Caco-2 (cell line): Measurements from ENCODE around the gene PPP1R9A. TPM values are rescaled to one million over a fixed set of nuclear protein-coding genes. Genes with fewer than 3 reads are reported as not detected.
A peak's percentile ranks its signal among the peaks of the same experiment; 100 is the strongest.

Experiments used
- BruUV-seq: library from RNA; stranded (reverse); fragments of 400-500 nt; replicated peaks from 2 replicates; lab custom pipeline; 2021; lab: Mats Ljungman, UMichigan
- CTCF ChIA-PET: fragments of 300-600 bp; sonication (Branson Sonifier 250); formaldehyde crosslinking; loops from one replicate; lab custom pipeline; 2022; ENCODE audit warnings: antibody characterized with exemption; lab: Charles Lee
- POLR2A ChIA-PET: fragments of 300-600 bp; sonication (Branson Sonifier 250); formaldehyde crosslinking; loops from one replicate; lab custom pipeline; 2022; ENCODE audit warnings: antibody characterized with exemption; lab: Charles Lee
- DNase-seq, 2 experiments: peaks; one replicate each; pipeline versions ENCODE4 v3.0.0 to v3.0.0-alpha.2; 2020 to 2022
- H3K27me3 ChIP-seq: replicated peaks from 2 replicates; pipeline ENCODE4 v1.6.0; 2011; ENCODE audit warnings: low read length; ENCODE audit not compliant: control insufficient read depth, insufficient read depth
- H3K36me3 ChIP-seq: 2 replicates; pipeline ENCODE4 v1.5.1; 2011; ENCODE audit warnings: low read length; ENCODE audit not compliant: control insufficient read depth, insufficient read depth
- H3K4me1 ChIP-seq: fragments of 250-450 bp; sonication (Bioruptor Pico); 2 replicates; pipeline ENCODE4 v1.5.1; 2020; ENCODE audit warnings: mild to moderate bottlenecking
- H3K4me3 ChIP-seq: 2 replicates; pipeline ENCODE4 v1.5.1; 2011; ENCODE audit warnings: low read depth, mild to moderate bottlenecking, control low read depth, low read length
- H3K9me3 ChIP-seq: fragments of 250-450 bp; sonication (Bioruptor Pico); 2 replicates; pipeline ENCODE4 v1.5.1; 2020; ENCODE audit warnings: mild to moderate bottlenecking, moderate library complexity
- H3K27ac Mint-ChIP-seq: one replicate; pipeline ENCODE4 v1.8.0; 2022; ENCODE audit warnings: mixed read lengths; ENCODE audit not compliant: unreplicated experiment
- H3K27me3 Mint-ChIP-seq: one replicate; pipeline ENCODE4 v1.8.0; 2022; ENCODE audit warnings: mixed read lengths; ENCODE audit not compliant: insufficient read depth, unreplicated experiment
- H3K36me3 Mint-ChIP-seq: one replicate; pipeline ENCODE4 v1.8.0; 2022; ENCODE audit warnings: mild to moderate bottlenecking, mixed read lengths; ENCODE audit not compliant: insufficient read depth, unreplicated experiment
- H3K4me1 Mint-ChIP-seq: one replicate; pipeline ENCODE4 v1.8.0; 2022; ENCODE audit warnings: low read depth, mixed read lengths; ENCODE audit not compliant: unreplicated experiment
- H3K4me3 Mint-ChIP-seq: one replicate; pipeline ENCODE4 v1.8.0; 2022; ENCODE audit warnings: mild to moderate bottlenecking, moderate library complexity, mixed read lengths; ENCODE audit not compliant: unreplicated experiment
- H3K9me3 Mint-ChIP-seq: one replicate; pipeline ENCODE4 v1.8.0; 2022; ENCODE audit warnings: mixed read lengths; ENCODE audit not compliant: unreplicated experiment
- CTCF ChIP-seq, 2 experiments: fragments of 200-600 bp in 1 of 2; IDR thresholded peaks; 1 replicate in 1 of 2; 2 replicates in 1 of 2; pipeline versions ENCODE4 v1.5.1 to v1.8.0; 2011 to 2022; ENCODE audit warnings: antibody characterized with exemption in 1 of 2, control low read depth in 1 of 2, inconsistent platforms in 1 of 2, low read depth in 1 of 2, low read length in 1 of 2, mild to moderate bottlenecking in 1 of 2, moderate library complexity in 1 of 2; ENCODE audit not compliant: insufficient read depth in 1 of 2, severe bottlenecking in 1 of 2, unreplicated experiment in 1 of 2
- intact Hi-C: fragments of 100-400 bp; cut with micrococcal nuclease; formaldehyde crosslinking; loops from one replicate; pipeline ENCODE4 v1.10.0; 2022; ENCODE audit not compliant: unreplicated experiment
- total RNA-seq: library from RNA; stranded (reverse); gene quantifications from 2 replicates; pipeline ENCODE4 v1.2.3, GENCODE V29; 2022

The PPP1R9A gene
- total RNA-seq, 1 experiment from 2014 or later, result 37.4 TPM

DNA sequence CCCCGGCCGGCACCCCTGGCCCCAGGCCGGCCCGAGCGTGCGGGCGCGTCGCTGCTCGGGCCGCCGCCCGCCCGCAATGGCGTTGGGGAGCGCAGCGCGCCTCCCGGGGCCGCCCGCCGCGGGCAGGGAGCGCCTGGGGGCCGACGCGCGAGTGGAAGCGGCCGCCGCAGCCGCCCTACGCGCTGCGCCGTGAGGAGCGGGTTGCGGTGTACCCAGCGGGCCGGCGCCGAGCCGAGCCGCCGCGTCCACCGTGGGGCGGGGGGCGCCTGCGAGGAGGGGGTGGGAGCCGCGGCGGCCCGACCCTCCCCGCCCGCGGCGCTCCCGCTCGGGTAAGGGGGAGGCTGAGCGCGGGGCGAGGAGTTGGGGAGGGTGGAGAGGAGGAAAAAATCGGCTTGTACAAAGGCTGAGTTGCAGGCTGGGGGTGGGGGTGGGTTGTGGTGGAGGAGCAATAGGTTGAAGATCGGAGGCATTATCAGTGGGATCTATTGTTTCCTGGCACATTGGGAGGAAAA is 473 bp downstream of the PPP1R9A start:
- Histone ChIP-seq H3K4me1 (peaks cover 10% of the 10 kb centered on the region), H3K9me3 (no peaks in the 10 kb centered on the region), H3K36me3 (no peaks in the 10 kb centered on the region), H3K27me3 (no peaks in the 10 kb centered on the region), H3K4me3 (peak overlapping the region; percentile 79)
- intact Hi-C loops, result loop anchor here (1.0 to 10.0 kb wide), 5 partner anchors 72 to 463 kb away; no protein-coding TSS in a partner anchor
- Mint-ChIP-seq H3K36me3 (no peaks in the 10 kb centered on the region), H3K4me3 (peak overlapping the region; percentile 79), H3K27ac (peak overlapping the region; percentile 89), H3K27me3 (no peaks in the 10 kb centered on the region), H3K4me1 (no peaks in the 10 kb centered on the region), H3K9me3 (no peaks in the 10 kb centered on the region)
- peak; percentile 46 to 55 for DNase-seq
- ChIA-PET CTCF (interaction anchor here (0.8 kb wide), 1 partner anchor 250 kb away, joined by 3 read pairs; no protein-coding TSS in a partner anchor), POLR2A (interaction anchor here (1.0 kb wide), 1 partner anchor 250 kb away, joined by 5 read pairs; no protein-coding TSS in a partner anchor)
- no TSS peak for BruUV-seq
- no peak for TF ChIP-seq CTCF (IDR thresholded peaks at IDR 0.05; ENCODE audit: insufficient read depth in 1 of 2, low read depth in 1 of 2, low read length in 1 of 2, severe bottlenecking in 1 of 2, unreplicated experiment in 1 of 2)

- H3K4me3 Mint-ChIP-seq, result peak overlapping the region; percentile 79
- Histone ChIP-seq H3K9me3 (no peaks in the 10 kb centered on the region), H3K4me3 (peak overlapping the region; percentile 79), H3K27me3 (no peaks in the 10 kb centered on the region), H3K4me1 (peaks cover 10% of the 10 kb centered on the region), H3K36me3 (no peaks in the 10 kb centered on the region)
- H3K9me3 Mint-ChIP-seq, result no peaks in the 10 kb centered on the region
- intact Hi-C loops, result loop anchor here (1.0 to 10.0 kb wide), 2 partner anchors 72 to 464 kb away; no protein-coding TSS in a partner anchor
- no peak for TF ChIP-seq CTCF (IDR thresholded peaks at IDR 0.05; ENCODE audit: insufficient read depth in 1 of 2, low read depth in 1 of 2, low read length in 1 of 2, severe bottlenecking in 1 of 2, unreplicated experiment in 1 of 2)
- peak; percentile 62 to 67 for DNase-seq
- BruUV-seq, result TSS peak; percentile 55
- no peaks in the 10 kb centered on the region for H3K36me3 Mint-ChIP-seq
- ChIA-PET POLR2A (interaction anchor here (1.0 kb wide), 1 partner anchor 251 kb away, joined by 5 read pairs; no protein-coding TSS in a partner anchor), CTCF (interaction anchor here (0.7 to 0.8 kb wide), 2 partner anchors 16 to 250 kb away, joined by 3 to 7 read pairs; no protein-coding TSS in a partner anchor)
- H3K4me1 Mint-ChIP-seq, result no peaks in the 10 kb centered on the region
- H3K27ac Mint-ChIP-seq, result peak overlapping the region; percentile 89
- H3K27me3 Mint-ChIP-seq, result no peaks in the 10 kb centered on the region
Observed at GRCh38 chr7:94908323-94909178, 1.2 kb downstream of the PPP1R9A start.

- Histone ChIP-seq H3K9me3 (no peaks in the 10 kb centered on the region), H3K4me1 (peaks cover 10% of the 10 kb centered on the region), H3K27me3 (no peaks in the 10 kb centered on the region), H3K36me3 (no peaks in the 10 kb centered on the region), H3K4me3 (no peak overlapping the region; the same call in 1 of the 2 replicates)
- Mint-ChIP-seq H3K4me3 (peak overlapping the region; percentile 79), H3K27me3 (no peaks in the 10 kb centered on the region), H3K27ac (no peak overlapping the region), H3K4me1 (no peaks in the 10 kb centered on the region), H3K9me3 (no peaks in the 10 kb centered on the region), H3K36me3 (no peaks in the 10 kb centered on the region)
- intact Hi-C loops, result loop anchor here (10.0 kb wide), 1 partner anchor 464 kb away; no protein-coding TSS in a partner anchor
- no peak for DNase-seq
- no TSS peak for BruUV-seq
- TF ChIP-seq CTCF (IDR thresholded peaks at IDR 0.05; ENCODE audit: insufficient read depth in 1 of 2, low read depth in 1 of 2, low read length in 1 of 2, severe bottlenecking in 1 of 2, unreplicated experiment in 1 of 2), result no peak
- ChIA-PET POLR2A (no interaction called here), CTCF (interaction anchor here (0.7 kb wide), 1 partner anchor 15 kb away, joined by 7 read pairs; no protein-coding TSS in a partner anchor)
Observed at GRCh38 chr7:94909179-94909466, 1.7 kb downstream of the PPP1R9A start.
